GM23338 (cell line): ENCODE data around the gene TSC22D2.

Experiments
- CREB1 ChIP-seq: fragments of 250-450 bp; sonication (Bioruptor Pico); IDR thresholded peaks from 2 replicates; pipeline ENCODE4 v1.5.0; 2020; ENCODE audit warnings: low read depth, mild to moderate bottlenecking, moderate library complexity
- CTCF ChIP-seq, 2 experiments: fragments of 200-600 bp in 1 of 2; sonication (generic) in 1 of 2; conservative IDR thresholded peaks; 2 replicates each; pipeline versions ENCODE4 v1.5.1 to v1.6.1; 2016 to 2017; ENCODE audit warnings: antibody characterized with exemption in 2 of 2, low read depth in 2 of 2, mild to moderate bottlenecking in 2 of 2, moderate library complexity in 1 of 2
- EZH2 ChIP-seq: fragments of 200-600 bp; sonication (generic); IDR thresholded peaks from one replicate; pipeline ENCODE4 v1.8.0; 2017; ENCODE audit warnings: antibody characterized with exemption, mild to moderate bottlenecking, low read depth; ENCODE audit not compliant: unreplicated experiment
- EZH2phosphoT487 ChIP-seq: fragments of 200-600 bp; sonication (generic); IDR thresholded peaks from one replicate; pipeline ENCODE4 v1.8.1; 2018; ENCODE audit warnings: antibody characterized with exemption; ENCODE audit not compliant: unreplicated experiment
- POLR2AphosphoS5 ChIP-seq: IDR thresholded peaks from 2 replicates; pipeline ENCODE4 v1.6.1; 2016; ENCODE audit warnings: antibody characterized with exemption, low read depth
- REST ChIP-seq: IDR thresholded peaks from one replicate; pipeline ENCODE4 v1.6.1; 2018; ENCODE audit warnings: antibody characterized with exemption; ENCODE audit not compliant: unreplicated experiment
- ZNF331 ChIP-seq: fragments of 250-450 bp; sonication (Bioruptor Pico); IDR thresholded peaks from 2 replicates; pipeline ENCODE4 v1.5.0; 2020; ENCODE audit warnings: low read depth, mild to moderate bottlenecking, moderate library complexity
- TF ChIP-seq, protein P1 (sequence below): IDR thresholded peaks from 2 replicates; pipeline ENCODE4 v1.6.1; 2016; ENCODE audit warnings: antibody characterized with exemption

- TF ChIP-seq EZH2phosphoT487 (no peak), CTCF (conservative IDR thresholded peaks at IDR 0.05; ENCODE audit: low read depth in 2 of 2) (no peak), EZH2 (no peak), REST (no peak), POLR2AphosphoS5 (no peak), CREB1 (CRISPR knock-in tag) (no peak), ZNF331 (no peak)
- TF ChIP-seq, protein P1, sequence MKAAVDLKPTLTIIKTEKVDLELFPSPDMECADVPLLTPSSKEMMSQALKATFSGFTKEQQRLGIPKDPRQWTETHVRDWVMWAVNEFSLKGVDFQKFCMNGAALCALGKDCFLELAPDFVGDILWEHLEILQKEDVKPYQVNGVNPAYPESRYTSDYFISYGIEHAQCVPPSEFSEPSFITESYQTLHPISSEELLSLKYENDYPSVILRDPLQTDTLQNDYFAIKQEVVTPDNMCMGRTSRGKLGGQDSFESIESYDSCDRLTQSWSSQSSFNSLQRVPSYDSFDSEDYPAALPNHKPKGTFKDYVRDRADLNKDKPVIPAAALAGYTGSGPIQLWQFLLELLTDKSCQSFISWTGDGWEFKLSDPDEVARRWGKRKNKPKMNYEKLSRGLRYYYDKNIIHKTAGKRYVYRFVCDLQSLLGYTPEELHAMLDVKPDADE: no peak
Measured at GRCh38 chr3:150402217-150402616, 5.9 kb upstream of the TSC22D2 start.
